HK-2 (cell line): Measurements from ENCODE around the gene B3GLCT.
A peak's percentile ranks its signal among the peaks of the same experiment; 100 is the strongest.

Experiments used
- DNase-seq: peaks from one replicate; pipeline ENCODE4 v3.0.0-alpha.2; 2018; ENCODE audit not compliant: unreplicated experiment

B3GLCT gene

GRCh38 chr13:31223640-31224039 is 23.9 kb downstream of the B3GLCT start:
- no peak for DNase-seq

GRCh38 chr13:31224174-31224669 is 24.4 kb downstream of the B3GLCT start:
- DNase-seq, result no peak

- no peak for DNase-seq
These were observed 25.3 kb downstream of the B3GLCT start for GRCh38 chr13:31224963-31225559.

- DNase-seq, result no peak
These were observed 26.4 kb downstream of the B3GLCT start for GRCh38 chr13:31225998-31226675.

GRCh38 chr13:31227063-31227462 is 27.3 kb downstream of the B3GLCT start:
- no peak for DNase-seq

GRCh38 chr13:31227870-31228269 is 28.1 kb downstream of the B3GLCT start:
- no peak for DNase-seq

GRCh38 chr13:31234729-31235128 is 35.0 kb downstream of the B3GLCT start:
- DNase-seq, result no peak

GRCh38 chr13:31236211-31236786 is 36.5 kb downstream of the B3GLCT start:
- no peak for DNase-seq

GRCh38 chr13:31240921-31241320 is 41.1 kb downstream of the B3GLCT start:
- DNase-seq, result no peak

GRCh38 chr13:31242367-31242766 is 42.6 kb downstream of the B3GLCT start:
- no peak for DNase-seq

- no peak for DNase-seq
These were observed 43.1 kb downstream of the B3GLCT start for GRCh38 chr13:31242916-31243315.

GRCh38 chr13:31245598-31246373 is 46.0 kb downstream of the B3GLCT start:
- DNase-seq, result no peak

- DNase-seq, result no peak
These were observed 47.1 kb downstream of the B3GLCT start for GRCh38 chr13:31246918-31247317.

GRCh38 chr13:31248361-31248760 is 48.6 kb downstream of the B3GLCT start:
- DNase-seq, result no peak

GRCh38 chr13:31248965-31249539 is 49.3 kb downstream of the B3GLCT start:
- DNase-seq, result no peak

- no peak for DNase-seq
These were observed 50.7 kb downstream of the B3GLCT start for GRCh38 chr13:31250435-31250834.

- DNase-seq, result no peak
These were observed 61.5 kb downstream of the B3GLCT start for GRCh38 chr13:31261241-31261640.

- peak; percentile 4 for DNase-seq
These were observed 63.6 kb downstream of the B3GLCT start for GRCh38 chr13:31263346-31263745.

- peak; percentile 60 for DNase-seq
These were observed 64.4 kb downstream of the B3GLCT start for GRCh38 chr13:31264151-31264550.

GRCh38 chr13:31267126-31267784 is 67.5 kb downstream of the B3GLCT start:
- no peak for DNase-seq

GRCh38 chr13:31274390-31274789 is 74.6 kb downstream of the B3GLCT start:
- DNase-seq, result no peak

GRCh38 chr13:31276421-31276820 is 76.6 kb downstream of the B3GLCT start:
- DNase-seq, result no peak
